NCI-H345 (cell line): ENCODE measurements around the gene PKD2L2.
"Not testable (repeated sequence)": the region's sequence is repeated elsewhere in the genome, so short reads cannot be mapped to it uniquely, and the experiment has no call there.

Experiments
- DNase-seq: peaks from one replicate; lab custom pipeline; 2025; lab: John Stamatoyannopoulos, UW

The PKD2L2 gene

DNA sequence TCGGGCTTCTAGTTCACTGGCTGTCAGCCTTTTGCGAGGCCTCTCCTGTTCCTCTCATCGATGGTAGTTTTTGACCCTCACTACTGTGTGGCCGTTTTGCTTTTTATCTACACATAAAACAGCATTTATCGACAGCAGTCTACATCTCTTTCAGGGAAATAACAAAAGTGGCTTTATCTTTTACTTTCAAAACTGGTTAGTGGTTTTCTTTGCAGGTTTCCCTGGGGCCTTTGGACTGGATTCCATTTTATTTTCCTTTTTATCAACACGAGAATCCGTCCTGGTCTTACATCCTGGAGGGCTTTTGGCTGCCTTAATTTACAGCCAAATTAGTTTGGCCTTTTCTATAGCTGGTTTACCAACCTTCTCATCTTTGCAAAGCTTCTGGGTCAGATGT is 793 bp upstream of the PKD2L2 start:
- no peak for DNase-seq

GRCh38 chr5:137890845-137891244 is 1.6 kb downstream of the PKD2L2 start:
- DNase-seq: no peak

- no peak for DNase-seq
Measured at GRCh38 chr5:137891849-137892248, 2.6 kb downstream of the PKD2L2 start.

- DNase-seq: no peak
Measured at GRCh38 chr5:137894586-137894985, 5.3 kb downstream of the PKD2L2 start.

- no peak for DNase-seq
Measured at GRCh38 chr5:137896560-137896959, 7.3 kb downstream of the PKD2L2 start.

DNA sequence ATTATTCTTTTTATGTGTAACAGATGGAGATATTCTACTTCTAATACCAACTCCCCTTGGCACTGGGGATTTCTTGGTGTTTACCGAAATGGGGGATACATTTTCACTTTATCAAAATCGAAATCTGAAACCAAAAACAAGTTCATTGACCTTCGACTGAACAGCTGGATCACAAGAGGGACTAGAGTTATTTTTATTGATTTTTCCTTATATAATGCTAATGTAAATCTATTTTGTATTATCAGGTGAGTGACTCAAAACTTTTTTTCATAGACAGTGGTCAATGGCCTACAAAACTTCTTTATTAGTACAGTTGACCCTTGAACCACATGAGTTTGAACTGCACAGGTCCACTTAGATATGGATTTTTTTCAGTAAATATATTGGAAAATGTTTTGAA is 10.2 kb downstream of the PKD2L2 start:
- DNase-seq: no peak

DNA sequence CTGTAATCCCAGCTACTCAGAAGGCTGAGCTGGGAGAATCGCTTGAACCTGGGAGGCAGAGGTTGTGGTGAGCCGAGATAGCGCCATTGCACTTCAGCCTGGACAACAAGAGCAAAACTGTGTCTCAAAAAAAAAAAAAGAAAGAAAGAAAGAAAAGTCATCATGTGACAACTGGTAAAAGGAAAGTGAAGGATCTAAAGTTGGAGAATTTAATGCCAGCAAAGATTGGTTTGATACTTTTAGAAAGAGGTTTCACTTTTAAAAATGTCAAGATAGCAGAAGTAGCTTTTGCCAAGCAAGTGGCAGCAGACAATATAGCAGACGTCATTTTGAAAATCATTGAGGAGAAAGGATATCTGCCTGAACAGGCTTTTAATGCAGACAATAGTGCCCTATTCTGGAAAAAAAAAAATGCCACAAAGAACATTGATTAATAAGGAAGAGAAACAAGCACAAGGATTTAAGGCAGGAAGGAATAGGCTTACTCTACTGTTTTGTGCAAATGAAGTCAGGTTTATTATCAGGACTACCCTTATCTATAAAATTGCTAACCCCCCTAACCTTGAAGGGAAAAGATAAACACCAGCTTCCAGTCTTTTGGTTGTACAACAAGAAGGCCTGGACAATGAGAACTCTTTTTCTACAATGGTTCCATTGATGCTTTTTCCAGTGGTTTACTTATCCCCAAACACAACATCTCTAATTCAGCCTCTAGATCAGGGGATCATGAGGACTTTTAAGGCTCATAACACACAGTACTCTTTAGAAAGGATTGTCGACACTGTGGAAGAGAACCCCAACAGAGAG is 12.0 kb downstream of the PKD2L2 start:
- DNase-seq: no peak

GRCh38 chr5:137902408-137903133 is 13.3 kb downstream of the PKD2L2 start:
- no peak for DNase-seq

- DNase-seq: no peak
Measured at GRCh38 chr5:137914758-137915157, 25.5 kb downstream of the PKD2L2 start.

- no peak for DNase-seq
Measured at GRCh38 chr5:137916923-137917322, 27.7 kb downstream of the PKD2L2 start.

DNA sequence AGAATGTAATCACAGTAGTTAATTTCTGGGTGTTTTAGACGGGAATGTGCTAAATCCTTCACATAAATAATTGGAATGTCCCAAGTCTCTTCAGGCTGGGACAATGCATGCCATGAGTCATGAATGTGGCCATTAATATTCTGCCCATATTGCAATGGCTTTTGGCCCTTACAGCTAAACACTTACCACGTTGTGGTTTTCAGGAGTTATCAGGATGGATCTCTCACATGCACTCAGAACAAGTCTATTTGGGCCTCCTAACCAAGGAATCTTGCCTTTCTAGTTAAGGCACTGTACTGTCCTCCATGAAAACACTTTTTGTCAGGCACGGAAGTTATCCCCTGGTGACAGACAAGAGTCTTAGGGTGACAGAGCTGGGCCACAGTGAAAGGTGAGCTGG is 32.7 kb downstream of the PKD2L2 start:
- no peak for DNase-seq

DNA sequence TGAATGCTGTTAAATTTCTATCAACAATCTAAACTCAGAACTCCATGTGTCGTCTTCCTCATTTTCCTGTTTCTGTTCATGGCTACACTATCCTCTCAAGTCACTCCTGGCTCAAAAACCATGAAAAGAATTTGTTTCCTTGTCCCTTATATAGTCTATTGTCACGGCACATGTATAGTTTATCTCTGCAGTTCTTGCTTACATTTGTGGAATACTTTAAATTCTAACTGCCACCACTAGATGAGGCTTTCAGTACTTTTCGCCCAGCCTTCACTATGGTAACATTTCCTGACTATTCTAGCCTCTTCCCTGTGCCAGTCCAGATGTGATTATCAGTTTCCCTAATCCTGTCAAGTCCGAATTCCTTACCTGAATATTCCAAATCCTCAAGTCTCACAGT is 34.6 kb downstream of the PKD2L2 start:
- no peak for DNase-seq

GRCh38 chr5:137932800-137933199 is 43.5 kb downstream of the PKD2L2 start:
- no peak for DNase-seq

- DNase-seq: no peak
Measured at GRCh38 chr5:137933491-137933911, 44.2 kb downstream of the PKD2L2 start.

- no peak for DNase-seq
Measured at GRCh38 chr5:137935190-137935589, 45.9 kb downstream of the PKD2L2 start.

DNA sequence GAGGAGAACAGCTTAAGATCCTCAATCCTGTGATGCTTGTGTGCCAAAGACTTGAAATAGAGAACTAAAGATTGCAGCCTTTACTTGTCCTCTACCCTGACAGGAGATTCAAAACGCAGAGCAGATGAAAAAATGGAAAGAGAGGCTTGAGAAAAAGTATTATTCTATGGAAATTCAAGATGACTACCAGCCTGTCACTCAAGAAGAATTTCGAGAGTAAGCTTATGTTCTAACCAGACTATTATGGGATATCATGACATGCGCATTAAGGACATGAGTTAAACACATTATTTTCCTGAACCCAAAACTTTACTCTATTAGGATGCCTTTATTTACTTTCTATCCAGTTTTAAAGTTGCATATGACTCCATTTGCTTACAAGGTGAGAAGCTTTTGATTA is 46.4 kb downstream of the PKD2L2 start:
- no peak for DNase-seq

- DNase-seq: no peak
Measured at GRCh38 chr5:137937994-137938750, 48.9 kb downstream of the PKD2L2 start.

DNA sequence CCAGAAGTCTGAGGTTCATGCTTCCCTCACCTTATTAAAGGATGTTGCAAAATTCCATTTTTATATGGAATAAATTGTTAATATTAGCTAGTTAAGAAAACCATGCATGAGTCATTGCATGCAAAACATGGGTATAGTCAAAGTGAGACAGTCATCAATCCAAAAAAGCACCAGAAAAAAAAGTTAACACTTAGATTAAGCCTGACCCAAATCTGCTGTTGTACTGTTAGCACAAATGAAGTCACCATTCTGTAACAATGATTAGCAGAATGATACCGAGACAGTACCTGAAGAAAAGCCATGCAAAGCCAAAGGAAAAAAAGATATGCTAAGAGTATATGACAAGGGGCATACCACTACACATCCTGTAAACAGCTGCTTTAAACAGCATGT is 49.5 kb downstream of the PKD2L2 start:
- no peak for DNase-seq

- DNase-seq: no peak
Measured at GRCh38 chr5:137939331-137939730, 50.1 kb downstream of the PKD2L2 start.

- DNase-seq: not testable (repeated sequence)
Measured at GRCh38 chr5:137944280-137944679, 55.0 kb downstream of the PKD2L2 start.

DNA sequence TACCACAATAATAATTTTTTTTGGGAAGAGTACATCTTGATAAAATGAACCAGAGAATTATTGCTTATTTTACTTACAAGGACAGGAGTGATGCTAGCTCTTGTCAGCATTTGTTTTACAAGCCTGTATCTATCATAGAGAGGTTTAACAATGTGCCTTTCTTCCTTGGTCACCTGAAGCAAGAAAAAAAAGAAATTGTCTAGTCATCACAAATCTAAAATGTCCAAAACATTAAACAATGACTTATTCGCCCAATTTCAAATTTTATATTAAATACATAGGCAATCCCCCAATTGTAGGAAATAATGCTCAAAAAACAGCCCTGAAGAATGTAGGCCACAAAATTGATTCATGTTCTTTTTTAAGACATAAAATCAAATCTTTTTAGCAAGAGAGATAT is 56.6 kb downstream of the PKD2L2 start:
- DNase-seq: no peak

GRCh38 chr5:137954131-137954879 is 65.0 kb downstream of the PKD2L2 start:
- DNase-seq: no peak
